Heart left ventricle (tissue), 13 donors: ENCODE results near the gene ZDHHC5.

ENCODE experiments used
- POLR2A ChIP-seq, 2 donors: fragments of 450-650 bp; IDR thresholded peaks; one replicate each; pipeline ENCODE4 v1.6.1; 2017; ENCODE audit warnings: antibody characterized with exemption in 2 of 2, mild to moderate bottlenecking in 2 of 2, moderate library complexity in 2 of 2
- TF ChIP-seq, protein P1 (sequence below), 12 donors: fragments of 200-600 bp; sonication (generic) in 4 of 12; IDR thresholded peaks; one replicate each; pipeline versions ENCODE4 v1.5.0 to v1.8.0; 2018 to 2022; ENCODE audit warnings: antibody characterized with exemption in 12 of 12, mild to moderate bottlenecking in 5 of 12
- donor health status: ischemic (EF 13 %, LVEDD 7.1; RV severe dilation, severe dysfunction).
- donor health status: DM: no; HTN: yes; CAD: no.
- donor health status: DM: no; HTN: no; CAD: no.
- donor health status: ischemic (EF 25% LVEDD 6.9; RV normal size, moderate dysfunction).
- donor health status: ischemic (EF 25% LVEDD 5.7; RV mildly dilated, moderate dysfunction).
- donor health status: ischemic (EF 35%, LVEDD 5.7; RV mildly dilated, moderate dysfunction).
- donor health status: nonischemic (EF 11% LVEDD 7.7; RV severe dilation, severe dysfunction).
- donor health status: DM: yes; HTN: yes; CAD: no.
- donor health status: PGD.
- donor health status: ischemic (EF 29% LVEDD 5.4; RV normal size, mild dysfunction).
- donor health status: nonischemic (EF 23%, LVEDD 6.1; RV moderate dilation, normal function).

DNA sequence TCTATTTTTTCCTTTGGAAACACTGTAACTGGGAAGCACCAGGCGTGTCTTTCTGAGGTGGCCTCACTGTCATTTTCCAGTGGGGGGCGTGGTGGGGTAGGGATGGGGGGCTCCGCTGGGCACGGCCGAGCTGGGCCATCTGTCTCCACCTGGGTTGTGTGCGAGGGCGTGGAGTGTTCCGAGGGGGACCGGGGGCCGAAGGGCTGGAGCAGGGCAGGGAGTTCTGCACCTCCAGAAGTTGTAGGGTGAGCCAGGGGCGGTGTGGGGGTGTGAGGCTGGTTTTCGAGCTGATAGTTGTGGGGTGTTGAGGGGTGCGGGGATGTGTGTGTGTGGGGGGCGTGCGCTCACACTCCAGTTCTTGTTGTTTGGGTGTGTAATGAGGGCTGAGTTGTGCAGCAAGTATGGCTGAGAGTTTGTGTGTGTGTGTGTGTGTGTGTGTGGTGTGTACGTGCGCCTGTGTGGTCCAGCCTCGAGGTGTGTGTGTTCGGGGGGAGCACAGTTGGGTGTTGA lies 29.0 kb upstream of the ZDHHC5 start:
- TF ChIP-seq, protein P1, sequence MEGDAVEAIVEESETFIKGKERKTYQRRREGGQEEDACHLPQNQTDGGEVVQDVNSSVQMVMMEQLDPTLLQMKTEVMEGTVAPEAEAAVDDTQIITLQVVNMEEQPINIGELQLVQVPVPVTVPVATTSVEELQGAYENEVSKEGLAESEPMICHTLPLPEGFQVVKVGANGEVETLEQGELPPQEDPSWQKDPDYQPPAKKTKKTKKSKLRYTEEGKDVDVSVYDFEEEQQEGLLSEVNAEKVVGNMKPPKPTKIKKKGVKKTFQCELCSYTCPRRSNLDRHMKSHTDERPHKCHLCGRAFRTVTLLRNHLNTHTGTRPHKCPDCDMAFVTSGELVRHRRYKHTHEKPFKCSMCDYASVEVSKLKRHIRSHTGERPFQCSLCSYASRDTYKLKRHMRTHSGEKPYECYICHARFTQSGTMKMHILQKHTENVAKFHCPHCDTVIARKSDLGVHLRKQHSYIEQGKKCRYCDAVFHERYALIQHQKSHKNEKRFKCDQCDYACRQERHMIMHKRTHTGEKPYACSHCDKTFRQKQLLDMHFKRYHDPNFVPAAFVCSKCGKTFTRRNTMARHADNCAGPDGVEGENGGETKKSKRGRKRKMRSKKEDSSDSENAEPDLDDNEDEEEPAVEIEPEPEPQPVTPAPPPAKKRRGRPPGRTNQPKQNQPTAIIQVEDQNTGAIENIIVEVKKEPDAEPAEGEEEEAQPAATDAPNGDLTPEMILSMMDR (IDR thresholded peaks at IDR 0.05) = no peak
- TF ChIP-seq POLR2A (IDR thresholded peaks at IDR 0.05) = no peak
